Brain microvascular endothelial cell (primary cell): Measurements from ENCODE around the gene ATP8B4.

Source experiments
- DNase-seq: peaks from one replicate; pipeline ENCODE4 v3.0.0-alpha.2; 2020
- H3K27ac ChIP-seq: fragments of 250-450 bp; sonication (Bioruptor Pico); 2 replicates; pipeline ENCODE4 v1.5.1; 2020; ENCODE audit warnings: mild to moderate bottlenecking, moderate library complexity
- H3K27me3 ChIP-seq: fragments of 250-450 bp; sonication (Bioruptor Pico); replicated peaks from 2 replicates; pipeline ENCODE4 v1.5.1; 2020; ENCODE audit warnings: mild to moderate bottlenecking
- H3K36me3 ChIP-seq: fragments of 250-450 bp; sonication (Bioruptor Pico); replicated peaks from 2 replicates; pipeline ENCODE4 v1.5.1; 2020; ENCODE audit warnings: mild to moderate bottlenecking
- H3K4me3 ChIP-seq: 2 replicates; pipeline ENCODE4 v1.5.1; 2011; ENCODE audit warnings: low read depth, mild to moderate bottlenecking, control low read depth, low read length, moderate library complexity
- in situ Hi-C: cut with HindIII; loops from 2 replicates; pipeline ENCODE4 v1.10.0; 2017; ENCODE audit warnings: low sequenced_read_pairs, low pct_ligation_motif_present
- TF ChIP-seq, protein P1 (sequence below): IDR thresholded peaks from 2 replicates; pipeline ENCODE4 v1.5.1; 2011; ENCODE audit warnings: low read depth, mild to moderate bottlenecking, moderate library complexity, low read length, control low read depth, inconsistent platforms; ENCODE audit errors: missing control alignments

ATP8B4 gene

DNA sequence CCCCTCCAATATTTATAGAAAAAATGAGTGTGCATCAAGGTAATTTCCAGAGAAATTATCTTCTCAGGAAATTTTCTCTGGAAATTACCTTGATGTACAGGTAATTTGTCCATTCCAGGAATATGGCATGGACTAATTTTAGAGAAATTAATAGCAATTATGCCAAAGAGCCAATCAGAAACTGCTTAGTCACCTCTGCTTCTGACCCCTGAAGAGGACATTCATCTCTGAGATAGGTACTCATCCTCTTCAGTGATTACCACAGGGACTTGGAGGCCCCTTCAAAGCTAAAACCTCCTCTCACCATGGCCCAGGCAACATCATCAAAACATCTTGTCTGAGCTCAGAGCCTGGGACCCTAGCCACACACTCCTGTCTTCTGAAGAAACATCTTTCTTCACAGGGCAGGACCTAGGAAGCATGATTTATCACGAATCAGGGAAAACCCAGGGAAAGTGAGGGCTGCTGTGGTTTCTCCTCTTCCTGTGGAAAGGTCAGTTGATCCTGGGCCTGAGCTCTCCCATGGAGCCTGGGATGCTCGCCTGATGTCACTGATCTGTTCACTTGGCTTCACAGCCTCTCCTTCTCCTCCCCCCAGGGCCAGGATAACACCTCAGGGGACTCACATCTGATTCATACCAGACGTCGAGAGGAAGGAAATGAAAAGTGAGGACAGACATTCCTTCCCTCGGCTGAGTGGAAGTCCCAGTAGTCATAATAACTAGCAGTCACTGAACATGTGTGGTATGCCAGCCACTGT lies 287.6 kb downstream of the ATP8B4 start:
- Histone ChIP-seq H3K27ac (peak overlapping the region; percentile 79), H3K27me3 (no peaks in the 10 kb centered on the region), H3K36me3 (no peaks in the 10 kb centered on the region), H3K4me3 (no peak overlapping the region)
- peak; percentile 96 for DNase-seq
- in situ Hi-C loops = no loop called here
- TF ChIP-seq, protein P1, sequence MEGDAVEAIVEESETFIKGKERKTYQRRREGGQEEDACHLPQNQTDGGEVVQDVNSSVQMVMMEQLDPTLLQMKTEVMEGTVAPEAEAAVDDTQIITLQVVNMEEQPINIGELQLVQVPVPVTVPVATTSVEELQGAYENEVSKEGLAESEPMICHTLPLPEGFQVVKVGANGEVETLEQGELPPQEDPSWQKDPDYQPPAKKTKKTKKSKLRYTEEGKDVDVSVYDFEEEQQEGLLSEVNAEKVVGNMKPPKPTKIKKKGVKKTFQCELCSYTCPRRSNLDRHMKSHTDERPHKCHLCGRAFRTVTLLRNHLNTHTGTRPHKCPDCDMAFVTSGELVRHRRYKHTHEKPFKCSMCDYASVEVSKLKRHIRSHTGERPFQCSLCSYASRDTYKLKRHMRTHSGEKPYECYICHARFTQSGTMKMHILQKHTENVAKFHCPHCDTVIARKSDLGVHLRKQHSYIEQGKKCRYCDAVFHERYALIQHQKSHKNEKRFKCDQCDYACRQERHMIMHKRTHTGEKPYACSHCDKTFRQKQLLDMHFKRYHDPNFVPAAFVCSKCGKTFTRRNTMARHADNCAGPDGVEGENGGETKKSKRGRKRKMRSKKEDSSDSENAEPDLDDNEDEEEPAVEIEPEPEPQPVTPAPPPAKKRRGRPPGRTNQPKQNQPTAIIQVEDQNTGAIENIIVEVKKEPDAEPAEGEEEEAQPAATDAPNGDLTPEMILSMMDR = no peak

DNA sequence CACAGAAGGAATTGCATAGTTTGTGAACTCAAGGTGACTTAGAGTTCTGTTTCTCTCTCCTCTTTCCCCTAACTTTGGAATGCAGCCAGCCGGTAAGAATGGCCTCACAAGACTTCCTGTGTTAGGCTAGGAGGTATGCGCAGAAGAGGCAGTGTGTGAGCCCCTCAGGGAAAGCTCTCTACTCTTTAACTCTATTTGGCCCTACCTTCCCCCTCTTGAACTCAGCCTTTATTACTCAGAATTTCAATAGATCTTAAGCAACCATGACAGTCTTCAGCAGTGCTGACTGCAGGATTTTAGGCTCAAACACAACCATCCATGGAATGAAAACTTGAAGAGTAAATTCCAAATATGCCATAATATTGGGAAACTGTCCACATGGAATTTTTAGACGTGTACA lies 288.6 kb downstream of the ATP8B4 start:
- Histone ChIP-seq H3K27me3 (no peaks in the 10 kb centered on the region), H3K36me3 (no peaks in the 10 kb centered on the region), H3K27ac (peak overlapping the region; percentile 79), H3K4me3 (no peak overlapping the region)
- in situ Hi-C loops = no loop called here
- TF ChIP-seq, protein P1 = no peak
- DNase-seq = no peak

DNA sequence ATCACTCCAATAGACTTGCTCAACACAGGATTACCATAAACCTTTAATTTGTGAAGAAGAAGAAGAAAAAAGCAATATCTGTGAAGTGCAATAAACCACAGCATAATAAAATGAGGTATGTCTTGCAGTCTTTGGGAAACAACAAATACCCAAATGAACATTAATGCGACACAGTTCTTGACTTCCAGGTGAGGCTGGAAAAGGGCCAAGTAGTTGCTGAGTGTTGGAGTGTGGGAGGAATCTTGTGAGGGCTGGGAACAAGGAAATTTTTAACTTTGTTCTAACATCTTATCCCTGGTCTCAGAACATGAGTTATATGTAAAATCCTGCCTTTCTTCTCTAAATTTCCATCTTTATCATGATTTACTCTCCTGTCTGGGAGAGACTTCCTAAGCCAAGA lies 291.7 kb downstream of the ATP8B4 start:
- Histone ChIP-seq H3K27ac (no peak overlapping the region), H3K27me3 (no peaks in the 10 kb centered on the region), H3K36me3 (no peaks in the 10 kb centered on the region), H3K4me3 (no peak overlapping the region)
- in situ Hi-C loops = no loop called here
- DNase-seq = no peak
- TF ChIP-seq, protein P1 = no peak

DNA sequence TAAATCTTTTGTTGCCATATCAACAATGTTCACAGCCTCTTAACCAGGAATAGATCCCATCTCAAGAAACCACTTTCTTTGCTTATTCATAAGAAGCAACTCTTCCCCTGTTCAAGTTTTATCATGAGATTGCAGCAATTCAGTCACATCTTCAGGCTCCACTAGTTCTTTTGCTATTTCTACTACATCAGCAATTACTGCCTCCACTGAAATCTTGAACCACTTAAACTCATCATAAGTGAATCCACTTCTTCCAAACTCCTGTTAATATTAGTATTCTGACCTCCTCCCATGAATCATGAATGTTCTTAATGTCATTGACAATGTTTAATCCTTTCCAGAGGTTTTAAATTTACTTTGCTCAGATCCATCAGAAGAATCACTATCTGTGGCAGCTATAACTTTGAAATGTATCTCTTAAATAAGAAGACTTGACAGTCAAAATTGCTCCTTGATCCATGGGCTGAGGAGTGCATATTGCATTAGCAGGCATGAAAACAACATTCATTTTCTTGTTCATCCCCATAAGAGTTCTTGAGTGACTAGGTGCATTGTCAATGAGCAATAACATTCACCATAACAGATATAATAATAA lies 292.3 kb downstream of the ATP8B4 start:
- TF ChIP-seq, protein P1 = no peak
- in situ Hi-C loops = no loop called here
- DNase-seq = no peak
- H3K36me3 ChIP-seq = no peaks in the 10 kb centered on the region
- no peak overlapping the region for H3K4me3 ChIP-seq
- no peak overlapping the region for H3K27ac ChIP-seq
- H3K27me3 ChIP-seq = no peaks in the 10 kb centered on the region

DNA sequence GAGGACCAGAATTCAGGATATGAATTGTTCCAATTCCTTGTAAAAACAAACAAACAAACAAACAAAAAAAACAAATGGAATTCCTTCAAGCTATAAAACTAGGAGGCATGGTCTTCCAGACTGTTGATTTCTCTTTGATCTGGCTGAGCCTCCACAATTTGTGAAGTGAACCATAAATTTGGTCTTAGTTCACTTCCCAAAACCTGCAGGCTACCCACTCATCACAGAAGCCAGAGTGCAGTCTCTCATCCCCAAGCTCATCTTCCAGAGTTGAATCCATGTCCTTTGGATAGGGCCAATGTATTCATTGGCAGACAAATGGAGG lies 294.3 kb downstream of the ATP8B4 start:
- Histone ChIP-seq H3K27ac (no peak overlapping the region), H3K36me3 (no peaks in the 10 kb centered on the region), H3K27me3 (no peaks in the 10 kb centered on the region), H3K4me3 (no peak overlapping the region)
- in situ Hi-C loops = no loop called here
- TF ChIP-seq, protein P1 = no peak
- no peak for DNase-seq
